GM19324 (cell line): ENCODE data around the gene NEK4.

Experiments used
- ATAC-seq: cut with Tn5 transposase; IDR thresholded peaks from one replicate; pipeline ENCODE4 v1.9.1; 2021; ENCODE audit warnings: mild to moderate bottlenecking, moderate library complexity; ENCODE audit not compliant: unreplicated experiment, low FRiP score

NEK4 gene

GRCh38 chr3:52705688-52706686, 64.8 kb downstream of the NEK4 start, which contains the start of the genes GLT8D1 and SPCS1:
Gene GLT8D1, minus strand, starts transcription at chr3:52705791. Its CDS starts 5,331 bp downstream, at chr3:52700460.
Gene SPCS1, plus strand, starts transcription at chr3:52706106. Its CDS starts 141 bp downstream, at chr3:52706247.
- ATAC-seq = peak; percentile 80

DNA sequence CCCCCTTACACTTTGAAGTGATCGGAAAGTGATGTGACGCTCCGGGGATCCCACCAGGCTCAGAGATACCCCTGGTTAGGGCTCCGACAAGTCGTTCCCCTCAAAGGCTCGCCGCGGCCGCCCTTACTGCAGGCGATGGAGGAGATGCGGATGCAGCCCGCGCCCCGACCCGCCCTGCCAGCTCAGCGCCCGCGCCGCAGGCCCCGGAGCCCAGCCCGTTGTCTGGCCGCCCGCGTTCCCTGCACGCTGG, 65.4 kb downstream of the NEK4 start:
- no peak for ATAC-seq

DNA sequence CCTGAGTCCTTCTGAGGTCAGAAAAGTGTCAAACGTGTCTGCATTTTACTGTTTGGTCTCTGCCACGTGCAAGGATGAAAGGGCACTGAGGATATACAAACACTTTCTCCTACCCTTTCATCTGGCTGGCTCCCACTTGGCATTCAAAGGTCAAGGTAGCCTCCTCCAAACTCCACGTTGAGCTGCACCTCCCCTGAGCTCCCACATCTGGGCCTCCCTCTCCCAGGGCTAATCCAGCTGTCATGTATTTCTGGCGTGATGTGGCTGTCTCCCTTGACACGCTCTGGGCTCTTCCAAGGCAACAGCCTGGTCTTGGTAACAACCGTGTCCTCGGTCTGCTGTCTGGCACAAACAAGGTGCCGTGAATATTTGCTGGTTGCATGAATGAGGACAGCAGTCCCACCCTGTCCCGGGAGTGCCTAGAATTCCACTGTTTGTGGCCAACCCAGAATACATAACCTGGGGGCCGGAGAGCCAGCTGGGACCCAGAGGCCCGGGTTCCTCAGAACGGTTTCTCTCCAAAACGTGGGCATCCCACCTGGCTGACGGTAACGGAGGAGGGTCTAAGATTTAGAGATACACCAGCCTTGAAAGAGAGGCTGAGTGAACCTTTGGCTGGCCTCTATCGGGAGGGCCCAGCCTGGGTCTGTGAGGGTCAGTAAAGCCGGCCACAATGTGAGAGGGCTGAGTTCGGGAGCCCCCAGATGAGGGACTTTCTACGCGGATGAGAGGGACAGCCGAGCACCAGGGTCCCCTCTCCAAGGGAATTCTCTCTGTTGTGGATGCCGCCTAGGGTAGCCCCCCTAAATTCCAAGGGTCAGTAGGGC, 65.9 kb downstream of the NEK4 start:
- no peak for ATAC-seq

DNA sequence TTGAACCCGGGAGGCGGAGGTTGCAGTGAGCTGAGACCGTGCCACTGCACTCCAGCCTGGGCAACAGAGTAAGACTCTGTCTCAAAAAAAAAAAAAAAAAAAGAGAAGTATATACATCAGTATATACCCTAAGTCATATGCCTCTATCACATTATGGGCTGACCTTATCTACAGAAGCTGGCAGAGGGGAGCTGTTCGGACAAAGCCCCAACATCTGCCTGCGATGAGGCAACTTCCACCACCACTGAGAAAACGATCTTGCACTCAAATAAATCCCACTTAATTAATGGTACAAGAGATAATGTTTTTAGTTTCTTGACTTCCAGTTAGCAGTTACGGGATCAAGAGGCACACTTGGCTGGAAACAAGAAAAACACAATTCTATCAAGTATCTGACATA, 67.4 kb downstream of the NEK4 start:
- no peak for ATAC-seq

GRCh38 chr3:52697632-52697965, 73.1 kb downstream of the NEK4 start:
- ATAC-seq = no peak

- no peak for ATAC-seq
These were observed 73.7 kb downstream of the NEK4 start for GRCh38 chr3:52696830-52697631.

DNA sequence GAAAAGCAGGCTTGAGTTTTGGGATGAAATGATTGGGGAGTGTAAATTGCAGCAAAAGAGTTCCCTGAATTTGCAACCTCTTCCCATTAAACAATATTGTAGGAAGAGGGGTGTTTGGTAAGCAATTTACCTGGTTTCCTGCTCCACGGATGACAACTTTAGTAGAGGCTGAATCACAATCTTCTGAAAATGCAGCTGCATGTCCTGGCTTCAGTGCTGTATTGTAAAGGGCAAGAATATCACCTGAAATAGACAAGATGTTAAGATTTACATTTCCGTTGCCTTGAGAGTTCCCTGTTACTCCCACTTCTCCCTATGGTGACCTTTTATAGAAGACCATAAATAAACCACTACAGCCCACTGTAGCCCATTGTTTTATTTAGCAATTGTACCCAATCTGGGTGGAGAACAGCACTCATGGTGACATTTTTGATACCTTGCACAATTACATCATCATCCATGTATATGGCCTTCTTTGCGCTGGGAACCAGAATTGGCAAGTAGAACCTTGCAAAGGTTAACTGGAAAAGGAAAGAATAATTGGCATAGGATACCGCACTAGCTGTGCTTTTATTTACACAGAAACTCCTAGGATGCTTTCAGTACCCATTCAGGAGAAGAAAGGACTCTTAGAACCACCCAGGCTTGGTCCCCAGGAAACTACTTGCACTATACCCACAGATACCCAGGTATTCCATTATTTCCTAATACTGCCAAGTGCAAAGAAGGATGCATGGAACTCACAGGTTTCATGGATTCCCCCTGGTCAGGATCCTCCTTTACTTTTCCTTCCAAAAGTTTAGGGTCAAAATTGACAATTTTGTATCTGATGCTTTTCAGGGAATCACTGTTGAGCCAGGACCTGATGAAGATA, 74.7 kb downstream of the NEK4 start:
- ATAC-seq = no peak

DNA sequence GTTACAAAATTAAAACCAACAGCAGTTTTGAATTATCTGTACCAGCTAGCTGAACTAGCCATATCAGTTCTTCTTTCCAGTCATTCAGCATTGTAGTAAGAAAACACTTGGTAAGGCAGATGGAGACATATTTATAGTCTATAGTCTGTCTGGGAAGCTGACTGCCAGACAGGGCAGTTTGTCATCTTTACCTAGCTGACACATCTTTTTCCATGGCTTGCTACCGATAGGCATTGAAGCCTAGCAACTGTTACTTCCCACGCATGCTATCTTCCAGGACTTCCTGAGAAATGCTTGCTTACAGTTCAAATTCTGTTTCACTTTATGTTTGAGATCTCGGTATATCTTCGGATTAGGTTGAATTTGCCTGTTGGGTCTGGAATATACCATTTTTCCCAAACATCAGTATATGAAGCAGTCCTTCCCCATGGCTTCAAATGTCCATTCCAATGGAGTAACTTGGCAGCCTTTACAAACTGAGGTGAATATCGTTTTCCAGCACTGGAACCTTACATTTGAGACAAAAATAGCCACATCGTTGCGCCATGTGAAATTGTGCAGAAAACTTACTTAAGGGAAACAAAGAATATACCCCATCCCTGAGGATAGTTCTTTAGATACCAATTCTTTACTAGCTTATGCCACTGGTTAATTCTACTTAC, 76.1 kb downstream of the NEK4 start:
- ATAC-seq = no peak

- no peak for ATAC-seq
These were observed 77.7 kb downstream of the NEK4 start for GRCh38 chr3:52693071-52693470.

DNA sequence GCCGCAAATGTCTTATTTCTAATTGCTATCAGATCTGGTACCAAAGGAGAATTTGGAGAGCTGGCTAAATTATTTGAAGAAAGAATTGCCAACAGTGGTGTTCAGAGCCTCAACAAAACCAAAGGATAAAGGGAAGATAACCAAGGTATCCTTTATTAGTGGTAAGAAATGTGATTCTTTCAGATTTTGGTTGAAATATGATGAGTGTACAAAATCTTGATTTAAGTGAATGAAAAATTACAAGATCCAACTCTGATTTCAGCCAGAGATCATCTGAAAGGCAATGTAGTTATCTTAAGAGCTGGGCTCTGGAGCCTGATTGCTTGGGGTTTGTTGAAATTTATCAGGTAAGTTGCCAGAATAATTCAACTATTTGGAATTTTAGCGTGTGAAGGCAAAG, 80.2 kb downstream of the NEK4 start:
- ATAC-seq = no peak

- ATAC-seq = no peak
These were observed 81.6 kb downstream of the NEK4 start for GRCh38 chr3:52689151-52689550.

- ATAC-seq = no peak
These were observed 82.5 kb downstream of the NEK4 start for GRCh38 chr3:52688266-52688665.

DNA sequence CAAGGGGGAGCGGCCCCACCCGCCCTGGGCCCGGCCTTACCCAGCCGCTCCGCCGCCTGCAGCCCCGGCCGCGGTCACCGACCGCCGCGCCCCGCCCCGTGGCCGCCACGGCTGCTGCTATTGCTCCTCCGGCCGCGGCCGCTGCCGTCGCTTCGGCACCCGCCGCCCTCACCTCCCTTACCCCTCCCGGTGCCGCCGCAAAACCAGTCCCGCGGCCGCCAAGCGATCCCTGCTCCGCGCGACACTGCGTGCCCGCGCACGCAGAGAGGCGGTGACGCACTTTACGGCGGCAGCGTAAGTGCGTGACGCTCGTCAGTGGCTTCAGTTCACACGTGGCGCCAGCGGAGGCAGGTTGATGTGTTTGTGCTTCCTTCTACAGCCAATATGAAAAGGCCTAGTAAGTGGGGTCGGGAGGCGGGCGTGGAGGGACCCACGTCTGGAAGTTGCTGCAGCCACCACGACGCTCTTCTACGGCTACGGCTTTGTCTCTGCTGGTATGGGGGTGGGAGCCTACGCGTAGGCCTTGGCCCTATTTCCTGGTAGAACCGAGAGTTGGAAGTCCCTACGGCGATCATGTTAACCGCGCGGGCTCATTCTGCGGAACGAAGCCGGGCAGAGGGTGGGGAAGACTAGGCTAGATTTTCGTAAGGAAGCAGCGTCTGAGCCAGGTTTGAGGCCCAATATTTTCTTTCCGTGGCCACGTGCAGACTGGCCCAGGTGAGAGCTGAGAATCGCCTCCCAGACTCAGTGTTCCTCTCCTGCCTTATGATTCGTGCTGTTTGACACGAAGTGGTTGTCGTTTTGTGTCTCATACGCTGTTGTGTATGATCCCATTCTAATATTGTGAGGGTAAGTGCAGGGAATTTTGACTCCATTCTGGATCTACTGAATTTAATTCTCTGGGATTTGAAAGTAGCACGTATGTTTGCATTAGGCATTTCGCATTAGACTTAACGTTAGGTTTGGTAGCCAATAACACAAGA, 84.7 kb downstream of the NEK4 start, which contains the start of the genes GNL3 and PBRM1:
Gene GNL3 (plus strand): TSS at position 324 of the 983 bp plus-strand sequence. CDS start 61 bp downstream, at position 385.
Gene PBRM1 (minus strand): TSS at position 205 of the 983 bp plus-strand sequence.
- peak; percentile 90 for ATAC-seq

GRCh38 chr3:52685285-52685708, 85.4 kb downstream of the NEK4 start:
- ATAC-seq = peak; percentile 87

GRCh38 chr3:52684184-52684583, 86.6 kb downstream of the NEK4 start:
- no peak for ATAC-seq

DNA sequence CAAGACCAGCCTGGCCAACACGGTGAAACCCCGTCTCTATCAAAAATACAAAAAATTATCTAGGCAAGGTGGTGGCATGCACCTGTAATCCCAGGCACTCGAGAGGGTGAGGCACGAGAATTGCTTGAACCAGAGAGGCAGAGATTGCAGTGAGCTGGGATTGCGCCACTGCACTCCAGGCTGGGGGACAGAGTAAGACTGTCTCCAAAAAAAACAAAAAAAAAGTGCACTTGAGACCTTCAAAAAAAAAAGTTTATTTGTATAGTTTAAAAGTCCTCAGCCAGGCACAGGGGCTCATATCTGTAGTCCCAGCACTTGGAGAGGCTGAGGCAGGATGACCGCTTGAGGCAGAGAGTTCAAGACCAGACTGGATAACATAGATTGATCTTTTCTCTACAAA, 87.1 kb downstream of the NEK4 start:
- ATAC-seq = no peak

- no peak for ATAC-seq
These were observed 88.7 kb downstream of the NEK4 start for GRCh38 chr3:52682016-52682415.

GRCh38 chr3:52681596-52681995, 89.1 kb downstream of the NEK4 start:
- no peak for ATAC-seq
